ENCODE measurements around the gene B4GALT2.

GRCh38 chr1:44015206-44015605 lies 36.2 kb downstream of the B4GALT2 start:
- TF ChIP-seq, protein P1, sequence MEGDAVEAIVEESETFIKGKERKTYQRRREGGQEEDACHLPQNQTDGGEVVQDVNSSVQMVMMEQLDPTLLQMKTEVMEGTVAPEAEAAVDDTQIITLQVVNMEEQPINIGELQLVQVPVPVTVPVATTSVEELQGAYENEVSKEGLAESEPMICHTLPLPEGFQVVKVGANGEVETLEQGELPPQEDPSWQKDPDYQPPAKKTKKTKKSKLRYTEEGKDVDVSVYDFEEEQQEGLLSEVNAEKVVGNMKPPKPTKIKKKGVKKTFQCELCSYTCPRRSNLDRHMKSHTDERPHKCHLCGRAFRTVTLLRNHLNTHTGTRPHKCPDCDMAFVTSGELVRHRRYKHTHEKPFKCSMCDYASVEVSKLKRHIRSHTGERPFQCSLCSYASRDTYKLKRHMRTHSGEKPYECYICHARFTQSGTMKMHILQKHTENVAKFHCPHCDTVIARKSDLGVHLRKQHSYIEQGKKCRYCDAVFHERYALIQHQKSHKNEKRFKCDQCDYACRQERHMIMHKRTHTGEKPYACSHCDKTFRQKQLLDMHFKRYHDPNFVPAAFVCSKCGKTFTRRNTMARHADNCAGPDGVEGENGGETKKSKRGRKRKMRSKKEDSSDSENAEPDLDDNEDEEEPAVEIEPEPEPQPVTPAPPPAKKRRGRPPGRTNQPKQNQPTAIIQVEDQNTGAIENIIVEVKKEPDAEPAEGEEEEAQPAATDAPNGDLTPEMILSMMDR (IDR thresholded peaks at IDR 0.05) = no peak
- TF ChIP-seq POLR2A (IDR thresholded peaks at IDR 0.05) = no peak

Measured in Peyer's patch (tissue), 4 donors.